ENCODE data around the gene DLG1. TPM values are rescaled to one million over a fixed set of nuclear protein-coding genes. Genes with fewer than 3 reads are reported as not detected.

The DLG1 gene
- total and polyA plus RNA-seq, 2 of the 4 experiments (the other 2 are of a cell fraction) = 21.2 to 57.7 TPM

DNA sequence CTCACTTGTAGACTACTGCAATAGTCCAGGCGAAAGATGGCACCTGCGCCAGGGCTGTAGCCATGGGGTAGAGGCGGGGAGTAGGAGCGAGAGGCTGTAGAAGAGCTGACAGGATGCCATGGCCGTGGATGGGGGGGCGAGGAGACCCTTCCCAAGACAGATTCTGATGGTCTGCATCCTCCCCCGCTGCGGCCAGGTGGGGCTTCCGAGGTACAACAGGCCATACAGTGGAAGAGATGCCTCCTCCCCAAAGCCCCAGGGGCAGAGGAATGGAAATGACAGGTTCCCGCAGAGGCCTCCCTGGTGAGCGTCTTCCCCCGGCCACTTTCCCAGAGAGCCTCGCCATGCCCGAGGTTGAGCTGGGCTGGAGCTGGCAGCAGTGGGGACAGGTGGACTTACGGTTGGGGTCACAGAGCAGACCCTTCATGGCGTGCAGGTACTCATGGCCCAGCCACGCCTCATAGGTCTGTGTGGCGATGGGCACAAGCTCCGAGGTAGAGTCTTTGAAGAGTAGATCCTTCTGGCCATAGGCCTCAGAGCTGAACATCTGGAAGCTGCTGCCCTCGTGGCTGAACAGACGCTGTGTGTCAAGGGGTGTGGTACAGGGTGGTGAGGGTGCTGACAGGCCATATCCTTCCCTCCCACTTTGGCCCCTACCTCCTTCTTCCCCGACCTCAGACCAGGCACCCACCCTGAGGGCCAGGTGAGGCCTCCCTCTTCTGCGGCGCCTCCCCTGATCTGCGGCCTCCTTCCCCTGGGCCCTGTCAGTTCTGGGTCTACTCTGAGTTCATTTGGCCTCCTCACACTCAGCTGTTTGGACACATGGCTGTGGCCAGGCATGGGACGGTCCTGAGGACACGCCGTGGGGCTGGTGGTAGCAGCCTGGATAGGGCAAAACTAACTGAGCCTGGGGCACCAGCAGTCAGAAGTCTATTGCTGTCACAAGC, 282.3 kb downstream of the DLG1 start:
- Histone ChIP-seq H3K4me2 (ENCODE audit: low read depth, low read length) (no peak overlapping the region), H3K79me1 (ENCODE audit: low read depth in 1 of 2, low read length in 2 of 2) (no peaks in the 10 kb centered on the region), H3K4me1 (ENCODE audit: control insufficient read depth, insufficient read depth, low read length) (no peaks in the 10 kb centered on the region), H3K9me1 (ENCODE audit: insufficient read depth, low read length) (no peaks in the 10 kb centered on the region), H4K91ac (ENCODE audit: insufficient read depth, low read depth, low read length) (no peak overlapping the region), H2BK20ac (ENCODE audit: low read depth, low read length) (no peak overlapping the region), H3K4ac (ENCODE audit: low read depth, low read length) (no peak overlapping the region), H3K4me3 (ENCODE audit: insufficient read depth, low read depth, low read length) (no peak overlapping the region), H2BK120ac (ENCODE audit: low read depth, low read length) (no peak overlapping the region), H2BK5ac (ENCODE audit: low read depth, low read length, poor library complexity, severe bottlenecking) (no peak overlapping the region), H3K9me3 (ENCODE audit: control insufficient read depth, insufficient read depth, low read length) (peaks cover 2% of the 10 kb centered on the region; the same call in 1 of the 2 replicates), H3K27me3 (ENCODE audit: control insufficient read depth, insufficient read depth, low read length) (peaks cover 28% of the 10 kb centered on the region), H4K5ac (ENCODE audit: low read depth, low read length) (no peak overlapping the region), H3K9ac (ENCODE audit: low read depth, low read length) (no peak overlapping the region), H2BK15ac (ENCODE audit: low read depth, low read length) (no peak overlapping the region), H3K27ac (ENCODE audit: insufficient read depth, low read length) (no peak overlapping the region), H2AK5ac (ENCODE audit: low read depth, low read length) (no peak overlapping the region), H3K23ac (ENCODE audit: low read depth, low read length) (no peak overlapping the region), H2AFZ (replicated peaks; ENCODE audit: low read length, poor library complexity) (peak overlapping the region; percentile 15), H3K36me3 (ENCODE audit: control insufficient read depth, insufficient read depth, low read length) (no peaks in the 10 kb centered on the region), H2AK9ac (replicated peaks; ENCODE audit: low read depth, low read length, poor library complexity) (no peak overlapping the region), H4K20me1 (ENCODE audit: insufficient read depth, low read length) (no peaks in the 10 kb centered on the region), H3K18ac (ENCODE audit: low read depth, low read length) (no peak overlapping the region), H4K8ac (ENCODE audit: low read depth in 2 of 2, low read length in 2 of 2) (no peak overlapping the region), H3K14ac (replicated peaks; ENCODE audit: low read depth, low read length) (no peak overlapping the region), H3K56ac (ENCODE audit: extremely low read depth, insufficient read depth, low read length) (no peak overlapping the region)
- DNase-seq (no peak), ATAC-seq (ENCODE audit: low read depth) (no peak)
- intact Hi-C loops (cut with micrococcal nuclease) (no loop called here), in situ Hi-C loops (cut with MboI; ENCODE audit: low sequenced_read_pairs) (no loop called here), dilution Hi-C loops (cut with HindIII; ENCODE audit: low sequenced_read_pairs, unreplicated experiment) (no loop called here)
- TF ChIP-seq BHLHE40 (IDR thresholded peaks at IDR 0.05; ENCODE audit: low read depth, low read length) (no peak), NFE2L2 (IDR thresholded peaks at IDR 0.05; ENCODE audit: low read depth, low read length) (no peak), MAZ (IDR thresholded peaks at IDR 0.05; ENCODE audit: borderline replicate concordance, low read depth, low read length) (no peak), RFX5 (IDR thresholded peaks at IDR 0.05; ENCODE audit: low read depth, low read length) (no peak), FOS (IDR thresholded peaks at IDR 0.05; ENCODE audit: low read depth, low read length) (no peak), MAFK (IDR thresholded peaks at IDR 0.05; ENCODE audit: low read depth, low read length) (no peak), POLR2A (IDR thresholded peaks at IDR 0.05; ENCODE audit: low read depth, low read length) (no peak), RAD21 (IDR thresholded peaks at IDR 0.05; ENCODE audit: low read length) (no peak), RCOR1 (IDR thresholded peaks at IDR 0.05; ENCODE audit: insufficient replicate concordance, low read length) (no peak), MXI1 (IDR thresholded peaks at IDR 0.05; ENCODE audit: borderline replicate concordance, low read depth, low read length) (no peak), CHD1 (IDR thresholded peaks at IDR 0.05; ENCODE audit: low read depth, low read length) (no peak), SMC3 (IDR thresholded peaks at IDR 0.05; ENCODE audit: low read depth, low read length) (no peak)
- TF ChIP-seq, protein P1, sequence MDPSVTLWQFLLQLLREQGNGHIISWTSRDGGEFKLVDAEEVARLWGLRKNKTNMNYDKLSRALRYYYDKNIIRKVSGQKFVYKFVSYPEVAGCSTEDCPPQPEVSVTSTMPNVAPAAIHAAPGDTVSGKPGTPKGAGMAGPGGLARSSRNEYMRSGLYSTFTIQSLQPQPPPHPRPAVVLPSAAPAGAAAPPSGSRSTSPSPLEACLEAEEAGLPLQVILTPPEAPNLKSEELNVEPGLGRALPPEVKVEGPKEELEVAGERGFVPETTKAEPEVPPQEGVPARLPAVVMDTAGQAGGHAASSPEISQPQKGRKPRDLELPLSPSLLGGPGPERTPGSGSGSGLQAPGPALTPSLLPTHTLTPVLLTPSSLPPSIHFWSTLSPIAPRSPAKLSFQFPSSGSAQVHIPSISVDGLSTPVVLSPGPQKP (IDR thresholded peaks at IDR 0.05; ENCODE audit: borderline replicate concordance, low read depth, low read length) = no peak
- TF ChIP-seq, protein P2, sequence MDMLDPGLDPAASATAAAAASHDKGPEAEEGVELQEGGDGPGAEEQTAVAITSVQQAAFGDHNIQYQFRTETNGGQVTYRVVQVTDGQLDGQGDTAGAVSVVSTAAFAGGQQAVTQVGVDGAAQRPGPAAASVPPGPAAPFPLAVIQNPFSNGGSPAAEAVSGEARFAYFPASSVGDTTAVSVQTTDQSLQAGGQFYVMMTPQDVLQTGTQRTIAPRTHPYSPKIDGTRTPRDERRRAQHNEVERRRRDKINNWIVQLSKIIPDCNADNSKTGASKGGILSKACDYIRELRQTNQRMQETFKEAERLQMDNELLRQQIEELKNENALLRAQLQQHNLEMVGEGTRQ (IDR thresholded peaks at IDR 0.05; ENCODE audit: low read depth, low read length) = no peak
- no TSS peak for BruUV-seq (replicated peaks)
- ChIA-PET CTCF (no interaction called here), POLR2A (ENCODE audit: unreplicated experiment) (no interaction called here)
- 81% methylated on average over 11 of the region's 28 CpGs; no CpG with 5 or more reads in 1 of the 2 experiments for WGBS, 2 experiments (ENCODE audit: extremely low coverage in 2 of 2, insufficient read length in 1 of 2)

Data from IMR-90 (cell line).